Measurements from ENCODE around the gene KCNQ1.

Gene KCNQ1

DNA sequence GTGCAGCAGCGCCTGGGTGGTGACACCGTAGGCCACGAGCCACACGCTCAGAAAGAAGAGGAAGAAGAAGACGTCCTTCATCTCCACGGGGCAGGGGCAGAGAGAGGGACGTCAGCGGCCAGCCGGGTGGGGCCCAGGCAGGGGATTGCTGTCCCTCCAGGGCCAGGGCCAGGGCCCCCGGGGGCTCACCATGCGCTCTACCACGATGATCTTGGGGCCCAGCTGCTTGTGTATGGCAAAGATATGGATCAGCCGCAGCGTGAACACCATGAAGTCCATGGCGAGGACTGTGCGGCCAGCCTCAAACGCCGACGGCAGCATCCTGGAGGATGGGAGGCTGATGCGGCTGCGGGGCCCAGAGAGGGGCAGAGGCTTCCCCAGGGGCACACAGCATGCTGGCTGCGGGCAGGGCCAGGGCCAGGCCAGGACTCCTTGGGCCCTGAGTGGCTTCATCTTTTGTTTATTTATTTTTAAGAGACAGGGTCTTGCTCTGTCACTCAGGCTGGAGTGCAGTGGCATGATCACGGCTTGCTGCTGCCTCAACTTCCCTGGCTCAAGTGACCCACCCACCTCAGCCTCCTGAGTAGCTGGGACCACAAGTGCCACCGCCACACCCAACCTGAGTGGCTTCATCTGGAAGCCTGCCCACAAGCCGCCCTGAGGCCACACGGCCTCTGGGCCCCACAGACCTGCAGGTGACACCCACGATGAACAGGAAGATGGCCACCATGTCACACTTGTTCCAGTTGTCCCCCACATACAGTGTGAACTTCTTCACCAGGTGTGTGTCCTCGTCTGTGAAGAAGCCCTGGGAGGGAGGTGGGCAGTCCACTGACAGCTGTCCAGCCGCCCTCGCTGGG lies 33.1 kb upstream of the KCNQ1 start:
- DNase-seq (ENCODE audit: low read depth in 2 of 2) = no peak

DNA sequence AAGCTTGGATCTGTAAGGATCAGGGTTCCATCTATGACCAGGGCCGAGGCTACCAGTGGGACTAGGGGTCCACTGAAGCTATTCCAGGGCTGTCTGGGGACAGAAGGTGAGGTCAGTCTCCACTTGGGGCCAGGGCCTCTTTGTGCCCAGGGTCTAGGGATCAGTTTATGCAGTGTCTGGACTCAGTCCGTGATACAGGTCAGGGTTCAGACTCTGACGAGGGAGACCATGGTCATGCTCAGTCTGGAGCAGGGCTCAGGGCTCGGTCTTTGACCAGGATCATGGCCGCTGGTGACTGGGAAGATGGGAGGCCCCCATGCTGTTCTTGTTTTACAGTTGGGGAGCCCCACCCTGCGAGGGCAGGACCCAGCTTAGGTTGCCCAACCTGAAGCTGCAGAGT lies 32.5 kb upstream of the KCNQ1 start:
- DNase-seq (ENCODE audit: low read depth in 2 of 2) = no peak

DNA sequence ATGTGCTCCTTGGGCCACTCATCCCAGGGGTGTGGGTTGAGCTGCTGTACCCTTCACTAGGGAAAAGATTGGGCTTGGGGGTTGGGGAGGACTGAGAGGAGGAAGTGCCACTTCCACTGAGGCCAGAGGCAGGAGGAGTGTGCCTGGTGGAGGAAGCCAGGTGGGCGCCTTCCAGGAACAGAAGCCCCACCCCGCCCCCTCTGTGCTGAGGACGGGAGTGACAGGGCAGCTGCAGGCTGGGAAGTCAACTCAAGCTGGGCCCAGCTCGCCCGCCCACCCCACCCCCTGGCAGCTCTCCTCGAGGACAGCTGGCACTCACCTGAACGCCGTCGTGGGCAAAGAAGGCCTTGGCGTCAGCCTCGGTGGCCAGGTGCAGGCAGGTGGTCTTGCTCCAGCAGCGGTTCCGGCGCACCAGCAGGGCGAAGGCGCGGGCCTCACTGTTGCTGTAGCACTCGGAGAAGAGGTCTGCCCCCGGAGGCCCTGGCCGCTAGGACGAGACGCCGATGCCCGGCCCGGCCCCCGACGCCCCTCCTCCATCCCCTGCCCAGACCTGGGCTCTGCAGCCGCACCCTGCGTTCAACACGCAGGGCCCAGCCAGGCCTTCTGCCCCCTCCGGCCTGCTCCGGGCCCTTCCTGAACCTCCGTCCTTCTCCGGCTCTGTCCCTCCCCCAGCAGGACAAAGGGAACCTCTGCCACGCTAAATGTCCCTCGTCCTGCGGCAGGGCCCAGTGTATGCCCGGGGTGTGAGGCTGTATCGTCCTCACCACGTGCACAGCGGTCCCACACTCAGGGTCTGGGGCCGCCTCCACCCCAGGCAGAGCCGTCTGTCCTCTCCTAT lies 30.8 kb upstream of the KCNQ1 start:
- DNase-seq (ENCODE audit: low read depth in 2 of 2) = no peak

DNA sequence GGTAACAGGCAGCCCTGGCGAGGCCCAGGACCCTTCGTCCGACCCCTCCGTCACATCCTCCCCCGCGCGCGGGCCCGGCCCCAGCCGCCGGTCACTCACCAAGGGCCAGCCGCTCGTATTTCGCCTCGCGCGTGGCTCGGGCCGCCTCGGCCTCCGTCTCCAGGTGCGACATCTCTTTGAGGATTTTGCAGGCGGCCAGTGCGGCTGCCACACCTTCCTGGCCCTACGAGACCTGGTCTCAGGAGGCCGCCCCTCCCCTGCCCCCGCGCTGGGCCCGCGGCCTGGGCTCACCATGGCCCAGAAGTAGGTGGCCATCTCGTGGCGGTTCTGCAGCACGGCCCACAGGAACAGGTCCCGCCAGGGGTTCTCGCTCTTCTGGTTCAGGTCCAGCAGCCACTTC lies 30.2 kb upstream of the KCNQ1 start:
- no peak for DNase-seq (ENCODE audit: low read depth in 2 of 2)

DNA sequence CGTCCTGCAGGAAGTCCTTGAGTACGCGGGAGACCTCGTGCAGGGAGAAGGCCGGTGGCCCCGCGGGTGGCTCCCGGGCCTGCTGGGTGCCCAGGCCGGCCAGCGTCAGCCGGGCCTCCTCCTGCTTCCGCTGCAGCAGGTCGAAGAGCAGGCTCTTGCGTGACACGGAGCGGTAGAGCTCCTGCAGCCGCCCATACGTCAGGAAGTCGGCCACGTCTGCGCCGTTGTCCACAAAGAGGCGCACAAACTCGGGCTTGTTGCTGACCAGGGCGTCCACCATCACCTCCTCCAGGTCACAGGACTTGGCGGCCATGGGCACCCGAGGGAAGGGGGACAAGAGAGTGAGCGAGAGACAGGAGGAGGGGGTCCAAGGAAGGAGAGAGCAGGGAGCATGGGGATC lies 29.6 kb upstream of the KCNQ1 start:
- DNase-seq (ENCODE audit: low read depth in 2 of 2) = no peak

DNA sequence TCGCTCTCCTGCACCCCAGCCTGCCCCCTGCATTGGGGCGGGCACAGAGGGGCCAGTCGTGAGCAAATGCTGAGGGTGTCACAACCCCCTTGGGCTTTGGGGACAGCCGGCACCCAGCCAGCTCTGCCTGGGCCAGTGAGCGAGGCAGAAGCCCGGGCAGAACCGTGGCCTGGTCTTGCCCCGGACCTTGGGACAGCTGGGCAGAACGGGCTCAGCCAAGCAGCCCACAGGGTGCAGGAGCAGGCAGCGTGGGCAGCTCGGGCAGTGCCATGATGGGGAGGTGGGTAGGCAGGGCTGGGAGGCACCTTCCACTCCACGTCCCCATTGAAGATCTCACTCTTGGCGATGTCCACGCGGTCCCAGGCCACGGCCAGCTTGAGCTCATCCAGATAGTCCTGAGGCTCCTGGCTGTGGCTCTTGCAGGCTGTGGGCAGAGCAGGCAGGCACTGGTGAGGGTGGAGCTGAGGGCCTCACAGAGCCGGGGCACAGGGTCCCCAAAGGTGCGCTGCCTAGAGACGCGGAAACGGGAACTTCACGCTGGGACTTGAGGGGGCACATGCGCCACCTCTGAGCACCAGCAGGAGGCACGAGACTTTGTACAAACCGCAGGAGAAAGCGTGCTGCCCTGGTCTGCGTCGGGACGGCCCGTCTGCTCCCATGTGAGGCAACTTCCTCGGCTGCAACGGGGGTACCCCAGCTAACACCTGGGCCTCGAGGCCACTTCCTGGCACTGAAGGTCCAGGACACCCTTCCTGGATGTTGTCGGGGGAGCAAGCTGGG lies 29.0 kb upstream of the KCNQ1 start:
- no peak for DNase-seq (ENCODE audit: low read depth in 2 of 2)

DNA sequence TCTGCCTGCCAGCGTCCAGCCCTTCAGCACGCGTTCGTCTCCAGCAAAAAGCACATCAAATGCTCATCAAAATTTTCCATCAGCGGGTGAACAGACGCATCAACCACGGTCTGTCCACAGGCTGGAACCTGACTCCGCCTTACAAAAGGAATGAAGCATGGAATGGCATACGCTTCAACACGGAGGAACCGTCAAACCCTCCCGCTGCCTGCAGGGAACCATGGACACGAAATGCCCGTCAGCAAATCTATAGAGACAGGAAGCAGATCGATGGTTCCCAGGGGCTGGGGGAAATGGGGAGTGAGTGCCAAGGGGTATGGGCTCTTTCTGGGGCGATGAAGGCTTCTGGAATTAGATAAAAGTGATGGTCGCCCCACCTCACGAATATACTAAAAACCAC lies 28.0 kb upstream of the KCNQ1 start:
- DNase-seq (ENCODE audit: low read depth in 2 of 2) = no peak

DNA sequence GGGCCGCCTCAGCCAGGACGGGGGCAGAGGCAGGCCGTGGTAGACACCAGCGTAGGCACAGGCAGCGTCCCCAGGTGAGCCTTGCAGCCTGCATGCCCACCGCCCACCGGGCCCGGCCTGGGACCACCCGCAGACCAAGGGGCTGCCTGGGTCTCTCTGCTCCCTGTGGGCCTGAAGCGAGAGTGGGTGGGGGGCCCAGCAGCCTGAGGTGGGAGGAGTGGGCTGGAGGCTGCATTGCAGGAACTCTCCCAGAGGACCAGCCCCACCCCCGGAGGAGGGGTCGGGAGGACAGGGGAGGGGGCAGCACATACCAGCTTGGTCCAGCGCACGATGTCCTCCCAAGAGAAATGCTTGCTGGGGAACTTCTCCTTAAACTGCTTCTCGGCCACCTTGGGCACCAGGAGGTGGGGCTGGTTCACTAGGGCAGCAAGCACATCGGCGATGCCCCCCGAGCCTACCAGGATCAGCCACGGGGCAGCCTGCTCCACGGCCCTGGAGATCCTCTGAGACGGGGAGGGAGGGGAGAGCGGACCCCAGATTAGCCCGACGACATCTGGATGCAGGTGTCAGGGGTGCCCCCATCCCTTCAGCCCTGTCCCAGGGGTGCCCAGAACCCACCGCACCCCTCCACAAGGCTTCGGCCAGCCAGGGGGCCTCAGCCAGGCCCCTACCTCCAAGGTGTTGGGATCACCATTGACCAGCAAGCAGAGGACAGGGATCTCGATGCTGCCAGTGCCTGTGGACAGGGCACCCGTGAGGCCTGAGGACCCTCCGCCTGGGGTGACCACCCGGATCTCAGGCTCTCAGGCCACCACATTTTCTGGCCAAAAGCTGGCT lies 26.7 kb upstream of the KCNQ1 start:
- DNase-seq (ENCODE audit: low read depth in 2 of 2) = no peak

DNA sequence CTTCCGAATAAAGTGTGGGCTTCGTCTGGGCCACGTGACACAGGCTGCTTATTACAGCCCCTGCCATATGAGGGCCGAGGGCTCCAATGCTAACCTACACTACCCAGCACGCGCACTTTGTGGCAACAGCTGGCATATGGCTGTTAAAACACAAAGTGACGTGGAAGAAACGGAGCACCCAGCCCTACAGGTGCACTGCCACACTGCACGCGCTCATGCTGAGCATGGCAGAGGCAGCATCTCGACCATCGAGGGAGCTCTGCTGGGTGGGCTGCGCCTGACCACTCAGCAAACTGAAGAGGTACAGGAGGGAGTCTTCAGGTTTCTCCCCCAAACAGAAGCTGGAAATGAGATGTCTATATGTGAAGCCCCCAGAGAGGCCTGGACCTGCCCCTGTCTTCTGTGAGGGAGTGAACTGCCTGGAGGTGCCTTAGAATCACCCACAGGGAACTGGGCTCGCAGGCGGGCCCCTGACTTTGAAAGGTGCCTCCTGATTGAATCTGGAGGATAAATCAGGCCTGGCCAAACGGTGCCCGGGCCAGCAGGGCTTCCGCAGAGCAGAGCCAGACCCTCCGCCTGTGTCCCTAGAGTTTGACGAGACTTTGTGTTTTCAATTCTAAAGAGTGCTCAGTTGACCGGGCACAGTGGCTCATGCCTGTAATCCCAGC lies 26.0 kb upstream of the KCNQ1 start:
- DNase-seq (ENCODE audit: low read depth in 2 of 2) = no peak

DNA sequence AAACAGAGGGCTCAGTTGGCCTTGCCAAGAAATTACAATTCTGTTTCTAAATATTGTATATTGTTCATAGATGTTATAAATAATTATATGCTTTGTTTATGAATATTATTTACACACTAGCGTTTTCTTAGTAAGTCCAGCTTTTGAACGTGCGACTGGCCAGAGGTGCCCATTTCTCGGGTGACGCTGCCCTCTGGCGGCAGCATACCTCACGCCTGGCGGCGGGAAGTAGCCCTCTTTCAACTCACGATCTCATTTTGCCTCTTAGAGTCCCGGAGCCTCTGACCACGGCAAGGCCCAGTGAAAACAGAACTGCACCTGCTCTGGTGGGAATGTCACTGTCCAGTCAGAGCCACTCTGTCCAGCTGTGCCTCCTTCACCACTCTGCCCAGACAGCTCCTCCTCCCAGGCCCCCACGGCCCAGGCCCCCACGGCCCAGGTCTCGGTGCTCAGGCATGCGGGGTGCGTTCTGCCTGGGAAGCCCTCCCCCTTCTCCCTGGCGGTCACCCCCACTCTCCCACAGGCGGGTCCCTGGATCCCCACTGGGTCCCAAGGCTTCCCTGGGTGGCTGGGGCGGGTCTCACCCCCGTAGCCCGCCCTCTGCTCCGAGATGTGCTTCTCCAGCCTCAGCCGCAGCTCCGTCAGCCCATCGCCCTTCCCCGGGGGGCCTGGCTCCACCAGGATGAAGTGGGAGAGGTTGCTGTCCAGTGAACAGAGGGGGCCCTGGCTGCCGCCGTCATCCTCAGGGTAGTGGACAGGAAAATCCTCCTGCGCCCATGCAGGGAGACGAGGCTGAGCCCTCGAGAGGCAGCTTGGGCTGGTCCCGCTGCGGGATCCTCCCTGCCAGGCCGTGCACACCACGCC lies 24.9 kb upstream of the KCNQ1 start:
- no peak for DNase-seq (ENCODE audit: low read depth in 2 of 2)

DNA sequence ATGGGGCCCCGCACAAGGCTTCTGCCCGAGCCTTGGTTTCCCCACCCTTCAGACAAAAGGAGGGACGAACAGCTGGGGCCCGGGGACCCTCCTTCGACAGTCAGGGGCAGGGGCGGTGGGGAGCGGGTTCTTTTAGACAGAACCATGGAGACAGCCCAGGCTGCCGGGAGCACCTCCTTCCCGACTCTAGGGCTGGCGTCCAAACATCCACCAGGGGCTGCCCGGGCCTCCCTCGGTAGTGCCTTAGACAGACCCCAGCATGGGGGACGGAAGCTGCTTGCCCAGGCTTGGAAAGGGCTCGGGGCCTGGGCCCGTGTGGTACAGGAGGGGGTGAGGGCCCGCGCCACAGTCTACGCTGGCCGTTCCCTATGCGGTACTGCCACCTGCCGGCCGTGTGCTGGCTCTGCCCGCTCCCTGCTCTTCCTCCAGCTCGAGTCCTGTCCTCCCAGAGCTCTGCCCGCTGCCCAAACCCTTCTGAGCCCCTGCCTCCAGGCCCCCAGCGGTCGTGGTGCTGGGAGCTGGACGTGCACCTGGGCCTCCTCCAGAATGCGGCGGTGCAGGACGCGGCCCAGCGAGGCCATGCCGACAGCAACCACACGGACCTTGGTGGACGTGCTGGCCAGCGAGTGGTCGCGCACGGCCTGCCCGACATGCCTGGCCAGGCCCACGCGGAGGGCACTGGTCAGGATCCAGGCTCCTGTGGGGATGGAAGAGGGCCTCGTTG lies 24.1 kb upstream of the KCNQ1 start:
- DNase-seq (ENCODE audit: low read depth in 2 of 2) = peak; percentile 32 to 41

DNA sequence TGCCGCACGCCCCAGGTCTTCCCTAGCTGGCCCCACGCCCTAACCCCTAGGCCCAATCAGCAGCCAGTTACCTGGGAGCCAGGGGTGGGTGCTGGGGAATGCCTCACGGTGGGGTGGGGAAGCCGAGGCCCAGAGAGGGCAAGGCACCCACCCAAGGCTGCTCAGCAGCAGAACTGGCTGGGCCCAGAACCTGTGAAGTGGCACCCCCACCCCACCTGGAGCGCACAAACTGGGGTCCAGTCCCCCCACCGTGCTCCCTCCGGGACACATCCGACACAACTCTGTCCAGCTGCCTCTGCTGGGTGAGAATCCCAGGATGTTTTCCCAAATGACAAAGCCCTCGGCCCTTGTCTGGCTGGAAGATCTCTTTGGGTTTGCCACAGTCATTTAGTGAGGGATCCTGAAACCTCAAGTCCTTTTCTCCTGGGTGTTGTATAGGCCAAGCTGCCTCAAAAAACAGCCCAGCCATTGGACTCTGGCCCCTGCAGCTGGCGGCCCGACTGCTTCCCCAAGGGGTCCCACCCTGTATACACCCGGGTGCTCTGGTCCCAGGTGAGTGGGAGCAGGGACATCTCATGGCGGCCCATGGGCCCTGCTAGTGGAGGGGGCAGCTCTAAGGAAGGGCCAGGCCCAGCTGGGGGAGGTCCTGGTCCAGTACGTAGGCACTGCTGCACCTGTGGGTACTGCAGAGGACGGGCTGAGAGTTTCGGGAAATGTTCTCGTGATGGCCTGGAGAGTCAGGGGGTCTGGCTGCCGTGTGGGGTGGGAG lies 23.4 kb upstream of the KCNQ1 start:
- no peak for DNase-seq (ENCODE audit: low read depth in 2 of 2)

DNA sequence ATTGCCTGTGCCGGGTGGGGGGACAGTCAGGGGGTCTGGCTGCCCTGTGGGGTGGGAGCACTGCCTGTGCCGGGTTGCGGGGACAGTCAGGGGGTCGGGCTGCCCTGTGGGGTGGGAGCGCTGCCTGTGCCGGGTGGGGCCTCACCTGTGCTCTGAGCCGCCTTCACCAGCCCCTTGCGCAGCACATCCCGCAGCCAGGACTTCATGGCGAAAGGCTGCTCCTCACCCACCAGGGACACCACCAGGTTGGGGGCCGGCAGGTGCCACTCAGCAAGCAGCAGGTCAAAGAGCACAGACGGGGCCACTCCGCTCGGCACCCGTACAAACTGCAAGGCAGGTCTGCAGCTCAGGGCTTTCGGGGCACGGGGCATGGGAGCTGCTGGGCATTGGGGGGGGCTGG lies 22.8 kb upstream of the KCNQ1 start:
- DNase-seq (ENCODE audit: low read depth in 2 of 2) = no peak

DNA sequence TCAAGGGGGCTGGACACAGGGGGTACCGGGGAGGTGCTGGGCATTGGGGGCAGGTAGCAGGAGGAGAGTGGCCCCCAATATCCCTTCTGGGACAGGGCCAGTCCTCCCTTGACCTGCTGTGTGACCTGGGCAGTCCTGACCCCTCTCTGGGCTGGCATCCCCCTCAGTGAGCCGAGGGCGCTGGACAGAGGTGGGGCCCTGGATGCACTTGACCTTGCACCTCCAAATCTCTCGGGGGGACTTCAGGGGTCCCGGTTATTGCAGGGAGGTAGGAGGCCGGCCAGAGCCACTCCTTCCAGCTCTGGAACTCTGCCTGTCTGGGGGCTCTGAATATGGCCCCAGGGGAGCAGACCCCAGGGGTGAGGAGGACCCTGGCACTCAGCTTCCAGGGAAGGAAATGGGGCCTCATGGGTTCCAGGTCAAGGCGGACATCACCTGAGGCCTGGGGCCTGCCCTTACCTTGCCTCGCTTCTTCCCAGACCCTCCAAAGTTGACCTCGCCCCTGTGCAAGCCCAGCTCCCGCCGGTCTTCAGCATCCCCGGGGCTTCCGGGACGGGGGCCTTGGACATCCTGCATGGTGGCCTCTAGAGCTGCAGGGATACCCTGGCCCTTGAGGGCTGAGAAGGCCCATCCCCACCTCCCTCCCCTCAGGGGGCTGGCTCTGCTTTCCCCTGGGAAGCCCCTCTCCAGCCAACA lies 22.2 kb upstream of the KCNQ1 start:
- DNase-seq (ENCODE audit: low read depth in 2 of 2) = no peak

DNA sequence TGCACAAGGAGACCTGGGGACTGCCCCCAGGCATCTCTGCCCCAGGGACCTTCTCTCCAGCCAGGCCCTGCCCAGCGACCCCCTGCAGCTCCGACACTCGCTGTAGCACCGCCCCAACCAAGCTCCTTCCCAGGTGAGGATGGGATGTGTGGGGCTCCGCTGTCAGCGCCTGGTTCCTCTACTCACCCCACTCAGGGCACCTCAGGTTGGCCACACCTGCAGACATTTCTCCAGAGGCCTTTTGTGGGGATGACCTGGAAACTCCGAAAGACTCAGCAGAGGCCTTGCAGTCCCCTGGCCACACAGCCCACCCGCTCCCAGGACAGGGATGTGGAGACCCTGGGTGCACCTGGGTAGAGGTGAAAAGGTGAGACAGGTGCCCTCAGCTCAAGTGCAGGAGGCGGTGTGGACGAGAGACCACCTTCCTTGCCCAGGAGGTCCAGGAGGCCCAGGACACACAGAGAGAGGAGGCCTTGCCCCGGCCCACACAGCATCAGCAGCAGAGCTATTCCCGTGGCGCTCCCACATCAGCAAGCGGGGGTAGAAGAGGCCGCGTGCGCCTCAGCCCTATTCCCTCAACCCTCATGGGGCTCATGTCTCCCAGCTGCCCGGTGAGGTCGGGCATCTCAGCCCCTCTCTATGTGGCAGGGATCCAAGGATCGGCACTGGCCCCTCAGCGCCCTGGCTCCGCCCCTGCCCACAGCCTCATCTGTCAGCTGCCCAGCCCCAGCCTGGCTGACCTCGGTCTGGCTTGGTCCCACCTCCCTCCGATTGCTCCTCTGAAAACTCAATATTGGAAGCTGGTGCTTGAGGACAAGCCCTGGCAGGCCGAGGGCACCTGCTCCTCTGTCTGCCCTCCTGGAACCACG lies 21.4 kb upstream of the KCNQ1 start:
- no peak for DNase-seq (ENCODE audit: low read depth in 2 of 2)

DNA sequence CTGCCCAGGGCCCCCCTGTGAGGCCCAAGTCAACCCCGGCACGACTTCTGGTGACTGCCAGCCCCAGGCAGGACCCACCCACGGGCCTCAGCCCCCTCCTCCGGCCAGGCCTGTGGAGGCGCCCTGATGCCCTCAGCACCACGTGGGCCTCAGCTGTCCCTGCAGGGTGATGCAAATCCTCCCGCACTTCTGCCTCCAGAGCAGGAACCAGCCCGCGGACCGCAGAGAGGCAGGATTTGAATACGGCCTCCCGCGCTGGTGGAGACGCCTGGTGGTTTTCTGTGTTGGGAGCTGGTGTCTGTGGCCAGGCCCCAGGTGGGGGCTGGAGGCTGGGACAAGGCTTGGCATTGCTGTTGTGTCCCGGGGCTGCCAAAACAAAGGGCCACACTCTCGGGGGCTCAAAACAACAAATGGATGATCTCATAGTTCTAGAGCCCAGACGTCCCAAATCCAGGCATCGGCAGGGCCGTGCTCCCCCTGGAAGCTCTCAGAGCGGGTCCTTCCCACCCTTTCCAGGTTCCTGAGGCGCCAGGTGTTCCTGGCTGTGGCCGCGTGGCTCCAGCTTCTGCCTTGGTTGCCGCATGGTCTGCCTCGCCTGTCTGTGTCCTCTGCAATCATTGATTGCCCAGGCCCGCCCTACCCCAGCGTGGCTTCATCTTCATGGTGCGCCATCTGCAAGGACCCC lies 19.9 kb upstream of the KCNQ1 start:
- no peak for DNase-seq (ENCODE audit: low read depth in 2 of 2)
